Measurements from ENCODE around the gene FASTKD1.

FASTKD1 gene

GRCh38 chr2:169495310-169495928, 78.2 kb downstream of the FASTKD1 start:
- FAIRE-seq: no peak

GRCh38 chr2:169493360-169493759, 80.3 kb downstream of the FASTKD1 start:
- FAIRE-seq: no peak

GRCh38 chr2:169491378-169491777, 82.3 kb downstream of the FASTKD1 start:
- FAIRE-seq: peak; percentile 23

GRCh38 chr2:169490834-169491233, 82.8 kb downstream of the FASTKD1 start:
- FAIRE-seq: no peak

- no peak for FAIRE-seq
Observed at GRCh38 chr2:169486487-169486886, 87.2 kb downstream of the FASTKD1 start.

GRCh38 chr2:169485650-169486138, 88.0 kb downstream of the FASTKD1 start:
- no peak for FAIRE-seq

- FAIRE-seq: no peak
Observed at GRCh38 chr2:169480079-169480465, 93.6 kb downstream of the FASTKD1 start.

Measured in TTC549 (cell line).